WI38 (cell line): ENCODE results near the gene TMPRSS4.

ENCODE experiments used
- H3K4me3 ChIP-seq: 2 replicates; pipeline ENCODE4 v1.5.1; 2011; ENCODE audit warnings: low read depth, mild to moderate bottlenecking, control low read depth, low read length
- CTCF ChIP-seq: IDR thresholded peaks from 2 replicates; pipeline ENCODE4 v1.5.1; 2012; ENCODE audit warnings: low read depth, mild to moderate bottlenecking, control low read depth, low read length

Gene TMPRSS4

GRCh38 chr11:118126082-118126838 lies 49.4 kb downstream of the TMPRSS4 start:
- TF ChIP-seq CTCF: no peak
- no peak overlapping the region for H3K4me3 ChIP-seq

DNA sequence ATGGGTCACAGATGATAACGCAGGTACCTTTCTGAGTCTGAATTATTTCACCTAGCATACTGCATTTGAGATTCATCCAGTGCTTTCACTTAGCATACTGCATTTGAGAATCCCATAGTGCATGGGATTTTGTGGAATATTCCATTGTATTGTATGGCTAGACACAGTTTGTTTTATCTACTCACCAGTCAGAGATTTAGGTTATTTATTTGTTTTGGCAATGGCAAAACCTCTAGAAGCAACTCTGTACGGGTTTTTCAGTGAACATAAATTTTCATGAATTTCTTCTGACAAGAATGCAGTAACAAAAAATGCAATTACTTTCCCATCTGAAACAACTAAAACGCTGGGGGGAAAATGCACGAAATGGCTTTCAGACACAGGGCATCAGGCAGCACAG lies 51.4 kb downstream of the TMPRSS4 start:
- TF ChIP-seq CTCF: no peak
- no peak overlapping the region for H3K4me3 ChIP-seq

GRCh38 chr11:118128721-118129470 lies 52.0 kb downstream of the TMPRSS4 start:
- H3K4me3 ChIP-seq: no peak overlapping the region
- TF ChIP-seq CTCF: no peak

DNA sequence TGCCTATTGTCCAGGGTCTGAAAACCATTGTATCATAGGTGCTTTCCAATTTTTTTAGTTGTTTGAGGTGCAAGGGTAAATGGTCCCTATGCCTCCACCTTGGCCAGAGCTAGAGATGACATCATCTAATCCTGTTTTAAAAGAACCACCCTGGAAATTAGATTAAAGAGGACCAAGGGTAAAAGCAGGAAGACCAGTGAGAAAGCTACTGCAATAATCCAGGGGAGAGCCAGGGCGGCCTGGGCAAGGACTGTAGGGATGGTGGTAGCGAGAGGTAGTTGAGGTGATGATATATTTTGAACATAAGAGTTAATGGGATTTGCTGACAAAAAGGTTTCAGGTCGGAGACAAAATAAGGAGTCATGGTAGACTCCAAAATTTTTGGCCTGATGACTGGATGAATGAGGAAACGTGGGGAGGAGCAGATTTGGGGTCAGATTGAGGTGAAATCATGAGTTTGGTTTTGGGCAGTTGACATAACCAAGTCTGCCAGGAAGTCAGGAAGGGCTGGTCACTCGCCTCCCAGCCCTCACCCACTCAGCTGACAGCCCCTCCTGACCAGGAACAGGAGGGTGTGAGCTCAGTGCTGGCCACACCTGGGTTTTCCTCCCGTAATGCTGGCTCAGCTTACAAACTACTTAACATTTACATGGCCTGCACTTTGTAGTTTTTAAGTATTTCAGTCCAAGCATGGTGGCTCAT lies 52.7 kb downstream of the TMPRSS4 start:
- no peak for TF ChIP-seq CTCF
- no peak overlapping the region for H3K4me3 ChIP-seq

- no peak overlapping the region for H3K4me3 ChIP-seq
- no peak for TF ChIP-seq CTCF
Measured at GRCh38 chr11:118132385-118133151, 55.7 kb downstream of the TMPRSS4 start.

- TF ChIP-seq CTCF: no peak
- no peak overlapping the region for H3K4me3 ChIP-seq
Measured at GRCh38 chr11:118133816-118134215, 56.9 kb downstream of the TMPRSS4 start.
